Renal cortical epithelial cell (primary cell): ENCODE measurements around the gene ASXL3. TPM values are rescaled to one million over a fixed set of nuclear protein-coding genes. Genes with fewer than 3 reads are reported as not detected.
A peak's percentile ranks its signal among the peaks of the same experiment; 100 is the strongest.

ENCODE experiments used
- DNase-seq: peaks from one replicate; pipeline ENCODE4 v3.0.0-alpha.2; 2011; ENCODE audit warnings: low read depth
- total RNA-seq: library from RNA; depleted of rRNA; stranded (reverse); fragments of >200 nt; gene quantifications from 2 replicates; pipeline ENCODE4 v1.2.3, GENCODE V29; 2014

ASXL3 gene
- total RNA-seq, 1 donor from 2014 or later = 0.05 TPM

GRCh38 chr18:33583901-33584300, 5.9 kb downstream of the ASXL3 start:
- DNase-seq = peak; percentile 75

GRCh38 chr18:33584548-33585430, 6.8 kb downstream of the ASXL3 start:
- no peak for DNase-seq

- no peak for DNase-seq
Observed at GRCh38 chr18:33585431-33585775, 7.4 kb downstream of the ASXL3 start.

- DNase-seq = no peak
Observed at GRCh38 chr18:33588361-33588760, 10.3 kb downstream of the ASXL3 start.

GRCh38 chr18:33593261-33593660, 15.2 kb downstream of the ASXL3 start:
- DNase-seq = no peak

- DNase-seq = no peak
Observed at GRCh38 chr18:33594799-33595198, 16.8 kb downstream of the ASXL3 start.

- DNase-seq = peak; percentile 6
Observed at GRCh38 chr18:33596178-33596854, 18.3 kb downstream of the ASXL3 start.

GRCh38 chr18:33600846-33601245, 22.8 kb downstream of the ASXL3 start:
- no peak for DNase-seq

GRCh38 chr18:33603454-33603853, 25.4 kb downstream of the ASXL3 start:
- no peak for DNase-seq

GRCh38 chr18:33605250-33605649, 27.2 kb downstream of the ASXL3 start:
- DNase-seq = no peak

- DNase-seq = no peak
Observed at GRCh38 chr18:33606621-33607020, 28.6 kb downstream of the ASXL3 start.

GRCh38 chr18:33611525-33612135, 33.6 kb downstream of the ASXL3 start:
- DNase-seq = no peak

GRCh38 chr18:33612632-33613031, 34.6 kb downstream of the ASXL3 start:
- no peak for DNase-seq

GRCh38 chr18:33616556-33616955, 38.5 kb downstream of the ASXL3 start:
- no peak for DNase-seq

- DNase-seq = no peak
Observed at GRCh38 chr18:33627114-33627513, 49.1 kb downstream of the ASXL3 start.

GRCh38 chr18:33630476-33630875, 52.5 kb downstream of the ASXL3 start:
- no peak for DNase-seq

GRCh38 chr18:33641141-33641540, 63.1 kb downstream of the ASXL3 start:
- DNase-seq = no peak

- no peak for DNase-seq
Observed at GRCh38 chr18:33644494-33644893, 66.5 kb downstream of the ASXL3 start.

GRCh38 chr18:33647365-33647764, 69.3 kb downstream of the ASXL3 start:
- DNase-seq = no peak

- no peak for DNase-seq
Observed at GRCh38 chr18:33652635-33653034, 74.6 kb downstream of the ASXL3 start.

GRCh38 chr18:33653231-33653630, 75.2 kb downstream of the ASXL3 start:
- no peak for DNase-seq

GRCh38 chr18:33656889-33657448, 79.0 kb downstream of the ASXL3 start:
- no peak for DNase-seq
